GM19372 (cell line): ENCODE results near the gene GPX7.

Source experiments
- ATAC-seq: cut with Tn5 transposase; IDR thresholded peaks from one replicate; pipeline ENCODE4 v1.9.1; 2021; ENCODE audit warnings: mild to moderate bottlenecking, low read depth, moderate library complexity; ENCODE audit not compliant: unreplicated experiment

GPX7 gene

DNA sequence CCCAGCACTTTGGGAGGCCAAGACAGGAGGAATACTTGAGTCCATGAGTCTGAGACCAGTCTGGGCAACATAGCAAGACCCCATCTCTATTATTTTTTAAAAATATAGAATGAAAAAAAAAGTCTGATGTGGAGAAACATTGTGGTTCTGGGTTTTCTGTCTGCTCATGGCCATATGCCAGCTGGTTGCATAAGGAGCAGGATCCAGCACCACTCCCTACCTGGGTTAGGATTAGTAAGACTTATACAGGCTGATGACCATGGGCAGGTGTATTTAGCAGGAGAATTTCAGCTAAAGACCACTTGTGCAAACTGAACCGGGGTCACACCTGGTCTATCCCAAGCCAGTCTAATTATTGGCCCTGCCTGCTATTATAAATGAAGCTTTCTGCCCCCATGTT lies 16.7 kb upstream of the GPX7 start:
- no peak for ATAC-seq

DNA sequence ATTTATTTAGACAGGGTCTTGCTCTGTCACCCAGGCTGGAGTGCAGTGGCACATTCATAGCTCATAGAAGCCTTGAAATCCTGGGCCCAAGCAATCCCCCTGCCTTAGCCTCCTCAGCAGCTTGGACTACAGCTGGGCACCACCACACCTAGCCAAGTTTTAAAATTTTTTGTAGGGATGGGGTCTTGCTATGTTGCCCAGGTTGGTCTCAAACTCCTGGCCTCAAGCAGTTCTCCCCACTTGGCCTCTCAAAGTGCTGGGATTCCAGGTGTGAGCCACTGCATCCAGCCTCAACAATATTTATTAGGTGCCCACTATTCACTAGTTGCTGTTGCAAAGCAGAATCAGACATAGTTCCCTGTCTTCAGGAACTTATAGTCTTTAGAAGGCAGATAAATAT lies 14.1 kb upstream of the GPX7 start:
- ATAC-seq = no peak

DNA sequence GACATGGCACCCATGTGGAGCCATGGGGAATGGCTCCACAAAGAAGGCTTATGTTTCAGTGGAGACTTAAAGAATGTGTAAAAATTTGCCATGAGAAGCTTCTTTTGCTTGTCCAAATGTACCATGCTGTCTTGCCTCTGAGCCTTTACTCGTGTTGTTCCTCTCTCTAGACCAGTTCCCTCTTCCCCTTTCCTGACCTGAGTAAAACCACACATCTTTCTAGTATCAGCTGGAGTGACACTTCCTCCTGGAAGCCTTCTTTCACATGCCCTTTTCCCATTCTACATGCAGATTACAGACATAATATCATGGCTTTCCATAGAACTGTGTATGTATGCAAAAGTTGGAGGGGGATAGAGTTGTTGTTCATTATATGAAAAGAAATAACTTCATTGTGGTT lies 13.6 kb upstream of the GPX7 start:
- no peak for ATAC-seq

DNA sequence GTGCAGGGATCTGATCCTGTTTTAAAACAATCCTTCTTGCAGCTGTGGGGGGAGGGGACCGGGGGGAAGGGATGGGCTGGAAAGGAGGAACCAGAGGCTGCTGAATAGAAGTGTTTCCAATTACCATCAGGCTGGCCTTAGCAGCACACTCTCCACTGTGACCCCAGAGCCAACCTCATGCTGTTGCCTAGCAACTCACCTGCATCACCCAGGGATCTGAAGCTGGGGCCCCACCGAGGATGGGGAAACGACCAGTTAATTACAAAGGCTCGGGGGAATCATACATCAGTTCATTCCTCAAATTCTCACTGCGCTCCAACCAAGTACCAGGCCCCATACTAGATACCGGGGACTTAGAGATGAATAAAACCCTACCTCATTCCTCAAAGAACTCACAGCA lies 11.9 kb upstream of the GPX7 start:
- ATAC-seq = no peak

DNA sequence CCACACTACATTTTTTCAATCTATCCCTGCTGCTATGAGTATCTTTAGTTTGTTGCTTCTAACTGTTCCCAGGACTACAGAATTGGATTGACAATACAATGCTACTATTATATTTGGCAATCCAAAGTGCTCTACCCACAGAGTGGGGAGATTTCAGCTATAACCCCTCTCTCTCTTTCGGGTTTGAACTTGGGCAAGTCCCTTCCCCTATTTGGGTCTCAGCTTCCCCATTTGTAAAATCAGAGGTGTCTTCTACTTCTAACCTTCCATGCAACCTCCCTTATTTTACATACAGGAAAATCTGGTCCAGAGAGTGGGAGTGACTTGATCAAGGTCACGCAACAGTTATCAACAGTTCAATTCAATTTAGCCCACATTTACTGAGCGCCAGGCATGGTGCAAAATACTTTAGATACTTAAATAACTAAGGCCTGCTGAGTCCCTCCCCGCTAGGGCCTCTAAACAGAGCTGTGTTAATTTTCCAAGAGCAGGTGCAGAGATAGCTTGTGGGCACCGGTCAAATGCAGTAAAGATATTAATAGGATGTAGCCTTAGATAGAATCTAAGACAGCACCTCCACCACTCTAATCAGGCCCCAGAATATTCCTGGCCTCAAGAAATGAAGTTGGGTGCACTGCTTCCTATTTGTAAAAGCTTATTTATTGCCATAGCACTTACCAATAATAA lies 9.4 kb upstream of the GPX7 start:
- ATAC-seq = no peak

DNA sequence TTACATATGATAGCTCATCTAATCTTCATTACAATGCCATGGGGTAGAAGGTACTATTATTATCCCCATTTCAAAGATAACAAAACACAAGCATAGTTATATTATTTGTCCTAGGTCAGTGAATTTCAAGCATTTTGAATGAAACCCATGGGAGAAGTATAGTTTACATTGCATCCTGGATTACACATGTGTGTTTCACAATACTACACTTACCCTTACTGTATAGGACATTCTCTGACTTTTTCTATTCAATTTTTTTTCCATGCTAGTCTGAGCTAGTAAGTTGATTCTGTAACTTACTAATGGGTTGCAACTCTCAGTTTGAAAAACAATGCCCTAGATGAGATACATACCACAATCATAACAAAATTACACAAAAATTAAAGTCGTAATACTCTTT lies 8.7 kb upstream of the GPX7 start:
- no peak for ATAC-seq

DNA sequence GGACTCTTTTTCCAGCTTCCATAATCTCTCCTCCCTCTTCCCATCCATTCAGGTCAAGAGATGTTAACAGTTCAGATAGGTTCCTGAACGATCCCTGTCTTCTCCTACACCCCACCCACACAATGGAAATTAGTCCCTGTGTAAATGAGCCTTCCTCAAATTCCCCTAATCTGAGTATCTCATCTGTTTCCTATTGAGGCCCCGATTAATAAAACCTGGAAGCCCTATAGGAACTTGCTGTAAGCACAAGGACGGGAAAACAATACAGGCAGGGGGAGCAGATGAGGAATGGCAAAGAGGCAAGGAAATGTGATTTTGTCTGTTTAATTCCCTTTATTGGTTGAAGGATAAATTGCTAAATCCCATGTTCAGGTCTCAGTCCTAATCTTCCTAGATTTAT lies 7.1 kb upstream of the GPX7 start:
- ATAC-seq = no peak

DNA sequence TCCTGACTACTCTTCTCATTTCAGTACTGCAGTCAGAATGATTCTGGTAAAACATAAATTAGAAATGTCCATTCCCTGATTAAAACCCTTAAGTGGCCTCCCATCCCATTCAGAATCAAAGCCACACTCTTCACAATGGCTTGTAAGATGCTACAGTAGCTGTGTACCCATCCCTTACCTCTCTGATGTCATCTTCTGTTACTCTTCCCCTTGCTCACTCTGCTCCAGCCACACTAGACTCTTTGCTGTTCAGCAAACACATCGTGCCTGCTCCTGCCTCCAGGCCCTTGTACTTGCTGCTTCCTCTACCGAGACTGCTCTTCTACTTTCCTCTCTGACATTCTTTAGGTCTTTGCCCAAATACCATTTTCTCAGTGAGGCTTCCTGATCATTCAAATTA lies 4.3 kb upstream of the GPX7 start:
- ATAC-seq = no peak

DNA sequence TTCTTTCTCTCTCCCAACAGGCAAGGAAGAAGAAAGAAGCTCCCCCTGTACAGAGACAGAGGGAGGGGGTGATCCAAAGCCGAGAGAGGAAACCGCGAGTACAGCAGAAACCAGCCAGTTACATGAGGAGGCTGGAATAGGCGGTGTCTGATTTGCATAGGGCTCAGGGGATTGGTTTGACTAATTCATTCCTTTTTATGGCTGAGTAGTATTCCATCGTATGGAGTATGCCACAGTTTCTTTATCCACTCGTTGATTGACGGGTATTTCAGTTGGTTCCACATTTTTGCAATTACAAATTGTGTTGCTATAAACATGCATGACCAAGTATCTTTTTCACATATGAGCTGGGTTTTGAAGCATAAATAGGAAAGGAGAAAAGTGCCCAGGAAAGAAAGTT lies 3.4 kb upstream of the GPX7 start:
- no peak for ATAC-seq

DNA sequence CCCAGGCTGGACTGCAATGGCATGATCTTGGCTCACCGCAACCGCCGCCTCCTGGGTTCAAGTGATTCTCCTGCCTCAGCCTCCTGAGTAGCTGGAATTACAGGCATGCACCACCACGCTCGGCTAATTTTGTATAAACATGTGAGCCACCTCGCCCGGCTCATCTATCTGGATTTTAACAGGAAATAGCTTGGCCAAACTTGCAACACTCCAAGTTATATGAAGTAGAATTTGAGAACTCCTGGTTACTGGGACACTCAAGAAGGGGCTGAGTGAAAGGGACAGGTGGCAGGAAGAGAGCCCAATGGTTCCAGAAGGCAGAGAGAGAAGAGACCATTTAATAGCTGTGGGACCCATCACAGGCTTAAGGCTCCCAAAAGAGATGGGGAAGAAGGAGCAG lies 2.9 kb upstream of the GPX7 start:
- ATAC-seq = no peak

DNA sequence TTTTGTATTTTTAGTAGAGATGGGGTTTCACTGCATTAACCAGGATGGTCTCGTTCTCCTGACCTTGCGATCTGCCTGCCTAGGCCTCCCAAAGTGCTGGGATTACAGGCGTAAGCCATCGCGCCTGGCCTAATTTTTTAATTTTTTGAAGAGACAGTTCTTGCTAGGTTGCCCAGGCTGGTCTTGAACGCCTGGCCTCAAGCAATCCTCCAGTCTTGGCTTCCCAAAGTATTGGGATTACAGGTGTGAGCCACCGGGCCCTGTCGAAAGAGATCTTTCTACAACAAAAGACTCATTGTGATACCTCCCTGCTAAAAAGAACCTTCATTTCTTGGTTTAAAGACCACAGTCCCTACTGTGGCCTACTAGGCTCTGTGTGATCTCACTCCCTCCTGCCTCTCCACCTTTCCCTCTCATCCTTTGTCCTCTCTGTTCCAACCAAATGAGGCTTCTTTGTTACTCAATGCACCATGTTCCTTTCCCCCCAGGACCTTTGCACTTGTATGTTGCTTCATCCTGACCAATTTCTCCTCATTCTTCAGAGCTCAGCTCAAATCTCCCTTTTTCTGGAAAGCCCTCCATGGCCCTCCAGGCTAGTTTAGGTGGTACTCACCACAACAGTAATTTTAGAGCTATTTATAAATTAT lies 1.5 kb upstream of the GPX7 start:
- ATAC-seq = no peak

DNA sequence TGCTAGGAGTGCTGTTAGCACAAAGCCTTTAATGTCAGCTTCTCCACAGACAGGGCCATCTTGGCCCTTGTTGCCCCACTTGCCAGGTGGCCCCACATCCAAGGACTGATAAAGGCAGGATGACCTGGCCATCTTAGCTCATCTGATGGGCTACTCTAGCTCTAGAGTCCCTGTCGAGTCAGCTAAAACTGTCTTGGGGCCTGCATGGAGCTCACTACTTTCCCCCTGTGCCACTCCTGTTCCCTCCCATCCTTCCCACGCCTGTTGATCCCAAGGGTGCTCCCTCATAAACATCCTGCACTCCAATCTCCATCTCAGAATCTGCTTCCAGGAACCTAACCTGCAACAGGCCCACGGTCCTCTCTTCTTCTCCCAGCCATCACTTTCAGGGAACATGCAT lies 652 bp upstream of the GPX7 start:
- ATAC-seq = no peak

DNA sequence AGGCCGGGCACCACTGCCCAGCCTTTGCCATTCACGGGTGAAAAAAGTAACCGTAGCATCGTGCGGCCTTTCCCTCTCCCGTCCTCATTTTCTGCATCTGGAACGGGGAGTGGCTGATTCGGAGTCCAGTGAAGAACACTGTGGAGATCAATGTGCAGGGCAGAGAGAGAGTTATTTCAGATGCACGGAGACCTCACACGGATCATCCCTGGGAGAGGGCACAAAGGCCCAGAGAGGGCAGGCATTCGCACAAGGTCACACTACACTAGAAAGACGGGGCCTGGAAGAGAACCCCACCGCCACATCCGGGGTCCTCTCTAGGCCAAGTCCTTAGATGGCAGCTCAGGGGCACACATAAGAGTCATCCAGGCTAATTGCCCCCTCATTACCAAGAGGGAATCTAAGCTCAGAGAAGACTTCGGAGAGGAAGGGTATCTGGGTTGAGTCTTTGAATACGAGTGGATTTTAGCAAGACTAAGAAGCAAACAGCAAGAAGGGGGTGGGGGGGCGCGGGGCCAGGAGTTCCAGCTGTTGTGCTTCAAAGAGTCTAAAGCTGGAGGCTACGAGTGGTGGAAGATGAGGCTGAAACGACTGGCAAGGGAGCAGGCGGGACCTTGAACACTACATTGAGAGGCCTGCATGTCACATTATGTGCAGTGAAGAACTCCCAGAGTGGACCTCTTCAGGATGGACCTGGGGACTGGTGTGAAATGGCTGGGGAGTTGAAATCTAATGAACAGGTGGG lies 857 bp downstream of the GPX7 start:
- ATAC-seq = no peak

DNA sequence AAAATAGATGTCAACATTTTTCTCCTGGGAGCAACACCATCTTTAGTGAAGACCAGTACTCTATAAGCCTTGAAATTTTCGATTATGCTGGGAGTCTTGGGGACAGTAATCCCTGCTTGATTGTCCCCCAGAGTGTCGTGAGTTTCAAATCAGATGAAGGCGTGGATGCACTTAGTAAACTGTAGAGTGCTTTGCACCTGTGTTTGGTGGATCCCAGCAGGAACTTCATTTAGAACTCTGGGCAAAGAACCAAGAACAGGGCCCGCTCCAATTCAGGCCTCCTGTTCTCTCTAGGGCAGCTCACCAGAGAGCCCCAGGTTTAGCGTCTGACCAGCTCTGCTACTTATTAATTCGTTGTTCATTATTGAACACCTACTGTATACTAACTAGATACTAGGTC lies 1.5 kb downstream of the GPX7 start:
- ATAC-seq = no peak

DNA sequence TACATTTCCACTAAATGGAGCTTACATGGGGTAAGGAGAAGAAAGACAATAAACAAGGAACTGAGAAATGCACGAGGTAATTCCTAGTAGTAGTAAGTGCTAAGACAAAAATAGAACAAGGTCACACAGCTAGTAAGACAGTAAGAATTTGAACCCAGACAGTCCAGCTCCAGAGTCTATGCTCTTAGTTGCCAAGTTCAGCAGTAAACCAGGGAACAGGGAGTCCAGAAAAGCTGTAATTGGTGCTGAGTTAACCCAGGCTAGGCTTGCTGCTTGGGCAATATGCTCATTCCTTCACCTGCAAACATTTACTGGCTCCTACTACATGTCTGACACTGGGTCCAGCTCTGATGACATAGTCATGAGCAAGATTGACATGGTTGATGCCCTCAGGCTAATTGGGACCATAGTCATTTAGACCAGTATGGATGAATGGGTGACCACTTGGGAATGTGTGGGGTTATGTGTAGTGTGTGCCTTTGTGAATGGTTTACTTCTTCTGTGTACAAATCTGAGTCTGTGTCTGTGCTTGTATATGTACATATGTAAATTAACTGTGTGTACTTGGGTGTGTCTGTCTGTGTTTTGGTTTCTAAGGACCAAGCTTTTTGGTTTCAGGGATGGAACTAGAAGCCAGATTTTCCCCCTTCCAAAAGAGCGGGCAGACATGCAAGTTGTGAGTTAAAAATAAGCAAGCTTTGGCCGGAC lies 2.0 kb downstream of the GPX7 start:
- no peak for ATAC-seq

DNA sequence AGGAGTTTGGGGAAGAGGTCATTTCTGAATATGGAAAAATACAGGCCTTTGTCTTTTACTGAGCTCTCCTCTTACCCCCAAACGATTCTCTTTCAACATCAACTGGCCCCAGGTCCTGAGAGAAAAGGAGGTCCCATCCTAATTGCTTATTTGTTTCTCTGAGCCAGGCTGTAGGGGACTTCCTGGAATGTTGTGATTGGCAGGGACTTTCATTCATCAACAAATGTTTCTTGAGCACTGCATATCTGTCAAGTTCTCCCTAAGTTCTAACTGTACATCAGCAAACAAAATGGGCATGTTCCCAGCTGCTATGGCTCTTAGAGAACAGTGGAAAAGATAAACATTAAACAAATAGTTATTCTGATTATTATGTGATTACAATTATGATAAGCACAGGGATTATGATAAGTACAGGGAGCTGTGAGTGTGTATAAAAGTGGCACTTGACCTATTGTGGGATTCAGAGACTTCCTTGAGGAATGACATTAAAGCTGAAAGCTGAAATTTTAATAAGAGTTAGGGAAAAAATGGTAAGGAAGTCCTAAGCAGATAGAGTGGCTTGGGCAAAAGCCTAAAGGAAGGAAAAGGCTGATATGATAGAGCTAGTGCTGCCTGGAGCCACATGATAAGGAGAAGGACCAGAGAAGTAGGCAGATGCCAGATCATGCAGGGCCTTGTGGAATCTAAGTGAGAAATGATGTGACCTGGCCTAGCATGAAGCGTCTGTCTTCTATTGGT lies 11.6 kb downstream of the GPX7 start:
- no peak for ATAC-seq

DNA sequence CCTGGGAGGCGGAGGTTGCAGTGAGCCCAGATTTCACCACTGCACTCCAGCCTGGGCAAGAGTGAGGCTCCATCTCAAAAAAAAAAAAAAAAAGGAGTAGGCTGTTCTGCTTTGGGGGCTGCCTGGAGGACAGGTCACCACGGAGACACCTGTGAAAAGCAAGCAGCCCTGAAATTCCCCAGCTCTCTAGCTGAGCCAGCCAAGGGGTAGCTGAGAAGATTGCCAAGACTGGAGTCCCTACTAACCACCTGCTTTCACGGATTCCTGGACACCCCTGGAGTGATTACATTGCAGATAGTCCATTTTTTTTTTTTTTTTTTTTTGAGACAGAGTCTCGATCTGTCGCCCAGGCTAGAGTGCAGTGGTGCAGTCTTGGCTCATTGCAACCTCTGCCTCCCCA lies 12.5 kb downstream of the GPX7 start:
- ATAC-seq = no peak

DNA sequence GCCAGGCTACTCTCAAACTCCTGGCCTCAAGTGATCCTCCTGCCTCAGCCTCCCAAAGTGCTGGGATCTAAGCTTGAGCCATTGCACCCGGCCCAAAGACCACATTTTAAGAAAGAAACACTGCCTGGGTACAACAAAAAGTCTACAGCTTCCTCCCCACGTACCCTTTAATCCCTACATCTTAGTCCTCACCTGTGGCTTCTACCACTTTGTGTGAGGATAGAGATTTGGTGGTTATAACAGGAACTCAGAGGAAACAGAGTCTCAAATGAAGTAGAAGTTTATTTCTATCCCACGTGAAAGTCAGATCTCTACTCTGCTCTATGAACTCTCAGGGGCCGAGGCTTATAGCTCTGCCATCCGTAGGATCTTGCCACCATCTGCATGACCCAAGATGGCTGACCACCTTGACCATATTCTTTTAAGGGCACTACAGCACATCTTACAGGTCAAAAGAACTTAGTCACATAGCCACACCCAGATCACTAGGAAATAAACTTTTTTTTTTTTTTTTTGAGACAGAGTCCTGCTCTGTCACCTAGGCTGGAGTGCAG lies 13.4 kb downstream of the GPX7 start:
- no peak for ATAC-seq

DNA sequence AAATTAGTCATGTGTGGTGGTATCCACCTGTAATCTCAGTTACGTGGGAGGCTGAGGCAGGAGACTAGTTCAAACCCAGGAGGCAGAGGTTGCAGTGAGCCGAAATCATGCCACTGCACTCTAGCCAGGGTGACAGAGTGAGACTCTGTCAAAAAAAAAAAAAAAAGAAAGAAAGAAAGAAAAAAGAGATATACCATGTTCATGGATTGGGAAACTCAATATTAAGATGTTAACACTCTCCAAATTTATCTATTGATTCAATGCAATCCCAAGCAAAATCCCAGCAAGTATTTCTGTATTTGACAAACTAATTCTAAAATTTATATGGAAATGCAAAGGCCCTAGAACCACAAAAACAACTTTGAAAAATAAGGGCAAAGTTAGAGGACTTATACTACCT lies 19.8 kb downstream of the GPX7 start:
- ATAC-seq = no peak

DNA sequence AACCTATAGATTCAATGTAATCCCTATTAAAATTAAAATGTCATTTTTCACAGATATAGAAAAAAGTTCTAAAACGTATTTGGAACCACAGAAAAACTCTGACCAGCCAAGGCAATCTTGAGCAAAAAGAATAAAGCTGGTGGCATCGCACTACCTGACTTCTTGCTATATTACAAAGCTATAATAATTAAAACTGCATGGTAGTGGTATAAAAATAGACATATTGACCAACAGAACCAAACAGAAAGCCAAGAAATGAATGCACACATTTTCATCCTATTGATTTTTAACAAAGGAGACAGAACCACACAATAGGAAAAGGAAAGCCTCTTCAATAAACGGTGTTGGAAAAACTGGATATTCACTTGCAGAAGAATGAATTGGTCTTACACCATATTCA lies 21.6 kb downstream of the GPX7 start:
- no peak for ATAC-seq
